Hematopoietic multipotent progenitor cell treated with erythropoietin and hydrocortisone succinate and interleukin-3 and kit ligand, for 6 days (in vitro differentiated cells): ENCODE data around the gene SCCPDH.

Experiments used
- DNase-seq: peaks from one replicate; pipeline ENCODE4 v3.0.0-alpha.2; 2015

The SCCPDH gene

DNA sequence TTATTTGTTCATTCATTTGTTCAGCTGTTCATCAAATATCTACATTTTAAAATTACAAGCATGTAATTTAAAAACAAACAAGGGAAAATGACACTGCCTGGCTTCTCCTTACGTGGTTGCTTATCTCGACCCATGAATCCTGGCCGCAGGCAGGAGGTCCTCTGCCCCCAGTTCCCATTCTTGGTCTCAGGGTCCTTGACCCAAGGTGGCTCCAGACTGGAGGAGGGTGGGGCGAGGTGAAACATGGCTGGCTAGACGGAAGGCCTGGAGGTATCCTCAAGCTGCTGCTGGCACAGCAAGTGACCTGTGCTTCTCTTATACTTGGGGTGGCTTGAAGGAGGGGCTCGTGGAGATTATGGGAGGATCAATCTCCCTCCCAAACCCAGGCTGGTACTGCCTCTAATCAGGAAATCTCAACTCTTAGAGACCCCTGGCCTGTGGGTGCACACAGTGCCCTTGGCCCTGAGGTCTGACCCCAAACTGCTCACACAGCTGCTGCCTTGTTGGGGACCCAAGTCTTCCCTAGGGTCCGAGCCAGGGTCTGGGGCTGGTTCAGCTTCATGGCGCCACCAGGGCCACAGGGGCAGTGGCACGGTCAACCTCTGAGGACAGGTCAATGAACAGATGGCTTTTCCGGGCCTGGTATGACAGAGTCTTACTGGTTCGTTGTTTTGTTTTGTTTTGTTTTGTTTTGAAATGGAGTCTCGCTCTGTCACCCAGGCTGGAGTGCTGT, 63.7 kb downstream of the SCCPDH start:
- DNase-seq: no peak

DNA sequence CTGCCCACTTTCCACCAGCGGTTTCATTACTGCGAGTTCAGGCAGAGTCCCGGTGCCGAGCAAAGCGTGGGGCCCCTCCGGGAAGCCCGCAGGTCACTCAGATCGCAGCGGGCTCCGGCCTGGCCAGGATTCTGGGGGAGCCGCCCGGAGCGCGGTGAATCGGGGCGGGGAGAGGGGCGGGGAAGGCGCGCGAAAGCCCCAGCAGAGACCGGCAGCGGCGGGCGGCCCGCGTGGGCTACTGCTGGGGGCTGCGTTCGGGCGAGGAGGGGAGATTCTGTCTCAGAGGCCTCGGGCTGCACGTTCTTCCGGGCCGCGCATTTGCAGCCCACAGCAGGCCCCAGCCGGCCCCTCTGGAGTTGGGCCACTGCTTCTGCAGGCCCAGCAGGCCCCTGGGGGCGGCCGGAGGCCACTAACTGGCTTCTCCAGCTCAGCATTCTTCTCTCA, 64.7 kb downstream of the SCCPDH start:
- DNase-seq: peak; percentile 21

DNA sequence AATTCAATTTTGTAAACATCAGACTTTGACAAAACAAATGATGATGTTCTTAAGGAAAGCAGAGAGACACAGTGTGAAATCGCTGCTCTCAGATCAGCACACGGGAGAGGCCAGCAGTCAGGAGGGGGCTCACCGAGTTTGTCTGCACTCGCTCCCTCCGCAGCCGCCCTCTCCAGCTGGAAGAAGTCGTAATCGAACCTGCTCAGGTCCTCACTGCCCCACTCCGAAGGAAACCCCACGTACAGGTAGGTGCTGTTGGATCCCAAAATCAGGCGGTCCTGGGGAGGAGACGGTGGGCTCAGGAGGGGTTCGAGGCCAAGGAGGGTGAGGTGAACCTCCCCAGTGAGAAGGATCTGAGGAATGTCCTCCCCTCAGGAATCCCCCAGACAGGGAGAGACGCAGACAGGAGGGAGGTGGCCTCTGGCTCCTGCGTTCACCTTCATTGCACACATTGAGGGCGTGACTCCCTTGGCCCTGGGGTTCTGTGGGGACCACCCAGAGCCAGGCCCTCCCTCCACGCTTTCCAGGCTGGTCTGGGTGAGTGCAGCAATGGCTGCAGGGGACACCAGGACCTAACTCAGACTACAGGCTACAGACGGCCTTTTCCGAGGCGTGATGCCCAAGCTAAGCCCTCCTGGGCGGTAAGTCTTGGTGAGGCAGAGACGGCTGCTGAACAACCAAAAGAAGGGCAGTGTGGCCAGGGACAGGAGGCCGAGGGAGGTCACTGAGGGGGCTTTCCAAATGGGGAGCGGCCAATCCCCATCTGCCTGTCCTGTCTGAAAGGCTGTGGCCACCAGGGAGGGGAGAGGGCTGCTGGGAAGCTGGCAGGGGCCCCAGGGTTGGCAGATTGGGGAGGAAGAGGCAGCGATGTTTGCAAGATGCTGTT, 65.5 kb downstream of the SCCPDH start:
- no peak for DNase-seq

DNA sequence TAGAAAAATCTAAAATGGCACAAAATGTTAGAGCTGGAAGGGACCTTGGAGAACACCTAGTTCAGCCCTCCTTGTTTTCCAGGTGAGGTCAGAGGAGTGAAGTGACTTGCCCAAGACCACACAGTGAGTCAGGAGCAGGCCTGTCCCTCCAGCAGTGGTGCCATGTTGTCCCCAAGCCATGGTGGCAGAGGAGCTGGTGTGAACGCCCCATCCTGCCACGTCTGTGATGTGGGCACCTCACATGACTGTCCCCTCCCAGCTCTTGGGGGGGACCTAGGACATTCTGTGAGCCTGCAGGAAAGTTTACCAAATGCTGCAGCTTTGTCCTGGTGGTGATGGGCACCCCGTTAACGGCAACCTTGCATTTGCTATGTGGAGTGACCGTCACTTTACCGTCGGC, 66.2 kb downstream of the SCCPDH start:
- DNase-seq: no peak

DNA sequence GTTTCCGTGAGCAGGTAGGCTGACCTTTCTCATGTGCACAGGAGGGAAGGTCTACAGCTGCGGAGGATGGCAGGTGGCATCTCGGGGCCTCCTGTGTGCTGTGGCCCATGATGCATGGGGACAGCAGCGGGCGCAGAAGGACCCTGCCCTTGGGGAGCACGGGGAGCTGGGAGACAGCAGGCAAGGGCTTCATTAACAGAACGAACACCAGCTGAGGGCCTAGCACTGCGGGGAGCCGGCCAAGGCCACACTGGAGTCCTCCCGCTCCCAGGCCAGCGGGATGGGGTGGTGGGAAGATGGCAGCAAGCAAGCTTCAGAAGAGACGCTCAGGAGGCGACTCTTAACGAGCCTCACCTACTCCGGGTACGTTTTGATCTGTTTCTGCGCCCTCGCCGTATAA, 66.6 kb downstream of the SCCPDH start:
- DNase-seq: no peak

DNA sequence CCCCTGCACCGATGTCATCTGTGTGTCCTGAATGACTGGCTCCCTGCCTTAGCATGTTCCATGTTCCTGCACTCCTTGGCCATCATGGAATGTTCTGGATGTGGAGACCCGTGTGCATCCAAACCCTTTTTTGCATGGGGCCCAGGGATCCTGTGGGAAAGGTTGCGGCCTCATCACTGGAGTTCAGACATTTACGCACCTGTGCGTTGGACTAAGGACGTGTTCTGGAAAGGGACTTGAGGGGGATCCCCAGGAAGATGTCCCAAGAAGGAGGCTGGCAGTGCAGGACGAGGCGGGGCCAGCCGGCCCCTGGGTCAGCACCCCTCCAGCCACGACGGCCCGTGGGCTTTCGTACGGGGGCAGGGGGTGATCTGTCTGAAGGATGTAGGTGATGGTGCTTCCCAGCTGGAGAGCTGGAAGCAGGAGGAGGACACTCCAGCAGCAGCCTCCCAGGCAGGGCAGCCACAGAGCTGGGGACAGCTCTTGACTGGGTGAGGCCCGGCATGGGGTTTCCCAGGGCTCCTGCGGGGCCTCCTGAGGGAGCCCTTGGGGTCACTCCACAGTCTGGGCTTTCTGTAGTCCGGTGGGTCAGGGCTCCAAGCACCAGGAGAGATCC, 67.2 kb downstream of the SCCPDH start:
- no peak for DNase-seq

DNA sequence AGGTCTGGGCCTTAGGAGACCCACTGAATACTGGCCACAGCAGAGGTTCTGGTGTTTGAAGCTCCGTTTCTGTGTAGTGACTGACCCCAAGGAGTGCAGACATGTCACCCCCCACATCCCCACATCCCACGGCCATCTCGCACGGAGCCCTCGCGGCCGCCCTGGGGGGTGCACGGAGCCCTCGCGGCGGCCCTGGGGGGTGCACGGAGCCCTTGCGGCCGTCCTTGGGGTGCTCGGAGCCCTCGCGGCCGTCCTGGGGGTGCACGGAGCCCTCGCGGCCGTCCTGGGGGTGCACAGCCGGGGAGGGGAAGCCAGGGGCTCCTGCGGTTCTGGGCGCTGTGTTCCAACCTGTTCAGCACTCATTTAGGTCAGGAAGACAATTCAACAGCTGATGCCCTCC, 68.4 kb downstream of the SCCPDH start:
- DNase-seq: no peak

DNA sequence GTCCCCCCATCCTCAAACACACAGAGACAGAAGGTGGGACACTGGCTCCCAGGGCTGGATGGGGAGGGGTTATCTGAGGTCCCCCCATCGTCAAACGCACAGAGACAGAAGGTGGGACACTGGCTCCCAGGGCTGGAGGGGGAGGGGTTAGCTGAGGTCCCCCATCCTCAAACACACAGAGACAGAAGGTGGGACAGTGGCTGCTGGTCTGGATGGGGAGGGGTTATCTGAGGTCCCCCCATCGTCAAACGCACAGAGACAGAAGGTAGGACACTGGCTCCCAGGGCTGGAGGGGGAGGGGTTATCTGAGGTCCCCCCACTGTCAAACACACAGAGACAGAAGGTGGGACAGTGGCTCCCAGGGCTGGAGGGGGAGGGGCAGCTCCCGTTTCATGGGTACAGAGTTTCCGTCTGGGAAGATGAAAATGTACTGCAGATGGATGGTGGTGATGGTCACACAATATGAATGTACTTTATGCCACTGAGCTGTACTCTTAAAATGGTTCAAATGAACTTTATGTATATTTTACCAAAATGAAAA, 69.2 kb downstream of the SCCPDH start:
- DNase-seq: no peak

DNA sequence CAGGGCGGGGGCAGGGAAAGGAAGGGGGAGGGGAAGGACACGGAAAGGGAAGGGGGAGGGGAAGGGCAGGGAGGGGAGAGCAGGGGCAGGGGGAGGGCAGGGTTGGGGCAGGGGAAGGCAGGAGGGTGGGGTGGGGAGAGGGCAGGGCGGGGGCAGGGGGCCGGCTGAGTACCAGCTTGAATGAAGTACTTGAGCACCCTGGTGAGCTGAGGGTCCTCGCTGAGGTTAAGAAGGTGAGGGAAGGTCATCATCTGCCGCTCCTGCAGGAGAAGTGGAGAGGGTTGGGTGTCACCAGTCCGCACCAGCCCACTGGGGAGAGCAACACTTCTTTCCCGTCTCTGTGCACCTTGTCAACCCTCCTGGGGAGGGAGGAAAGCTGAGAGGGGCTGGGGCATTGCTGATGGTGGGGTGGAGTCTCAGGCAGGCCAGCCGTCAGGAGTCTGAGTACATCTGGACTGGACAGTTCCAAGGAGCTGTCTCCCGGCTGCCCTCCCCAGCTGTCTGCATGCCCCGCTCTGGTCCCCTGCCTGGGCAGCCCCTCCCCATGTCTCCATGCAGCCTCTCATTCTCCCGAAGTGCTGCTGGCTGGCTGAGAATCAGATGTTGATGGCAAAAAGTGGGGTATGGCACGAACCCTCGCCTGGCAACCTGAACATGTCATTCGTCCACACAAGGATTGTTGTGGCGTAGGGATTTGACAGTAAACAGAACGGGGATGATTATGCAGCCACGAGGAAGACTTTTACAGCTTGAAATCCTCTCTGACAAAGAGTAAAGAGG, 70.0 kb downstream of the SCCPDH start:
- DNase-seq: no peak

DNA sequence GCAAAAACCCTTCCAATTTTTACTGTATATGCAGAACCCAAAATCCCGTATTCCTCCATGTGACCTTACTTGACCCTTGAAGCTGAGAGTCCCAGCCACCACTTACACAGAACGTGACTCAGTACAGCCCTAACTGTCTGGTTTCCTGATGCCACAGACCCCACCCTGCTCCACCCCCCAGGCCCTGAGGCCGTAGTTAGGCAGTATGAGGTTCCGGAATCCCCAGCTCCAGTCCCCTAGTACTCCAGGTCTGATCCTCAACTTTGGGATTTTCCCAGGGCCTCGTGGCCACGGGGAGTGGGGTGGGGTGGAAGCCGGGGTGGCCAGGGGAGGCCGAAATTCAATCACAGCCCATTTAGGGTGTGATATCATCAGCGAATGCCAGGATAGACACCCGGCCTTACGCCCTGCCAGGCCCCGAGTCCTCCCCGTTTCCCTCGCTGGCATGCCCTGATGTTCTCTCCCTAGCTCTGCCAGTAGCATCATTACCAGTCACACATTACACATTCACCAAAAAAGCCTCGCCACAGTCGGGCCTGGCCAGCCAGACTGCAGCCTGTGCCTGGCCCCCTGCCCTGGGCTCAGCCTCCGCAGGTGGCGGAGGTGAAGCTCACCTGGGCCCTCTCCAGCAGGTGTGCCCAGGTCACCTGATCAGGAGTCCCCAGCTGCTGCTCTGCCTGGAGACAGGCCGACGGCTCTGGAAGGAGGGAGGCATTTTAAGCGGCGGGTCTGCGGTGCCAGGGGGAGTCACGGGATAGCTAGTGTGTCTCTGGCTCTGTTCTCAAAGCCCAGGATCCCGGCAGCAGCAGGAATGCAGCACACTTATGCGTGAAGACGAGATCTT, 70.8 kb downstream of the SCCPDH start:
- peak; percentile 62 for DNase-seq

DNA sequence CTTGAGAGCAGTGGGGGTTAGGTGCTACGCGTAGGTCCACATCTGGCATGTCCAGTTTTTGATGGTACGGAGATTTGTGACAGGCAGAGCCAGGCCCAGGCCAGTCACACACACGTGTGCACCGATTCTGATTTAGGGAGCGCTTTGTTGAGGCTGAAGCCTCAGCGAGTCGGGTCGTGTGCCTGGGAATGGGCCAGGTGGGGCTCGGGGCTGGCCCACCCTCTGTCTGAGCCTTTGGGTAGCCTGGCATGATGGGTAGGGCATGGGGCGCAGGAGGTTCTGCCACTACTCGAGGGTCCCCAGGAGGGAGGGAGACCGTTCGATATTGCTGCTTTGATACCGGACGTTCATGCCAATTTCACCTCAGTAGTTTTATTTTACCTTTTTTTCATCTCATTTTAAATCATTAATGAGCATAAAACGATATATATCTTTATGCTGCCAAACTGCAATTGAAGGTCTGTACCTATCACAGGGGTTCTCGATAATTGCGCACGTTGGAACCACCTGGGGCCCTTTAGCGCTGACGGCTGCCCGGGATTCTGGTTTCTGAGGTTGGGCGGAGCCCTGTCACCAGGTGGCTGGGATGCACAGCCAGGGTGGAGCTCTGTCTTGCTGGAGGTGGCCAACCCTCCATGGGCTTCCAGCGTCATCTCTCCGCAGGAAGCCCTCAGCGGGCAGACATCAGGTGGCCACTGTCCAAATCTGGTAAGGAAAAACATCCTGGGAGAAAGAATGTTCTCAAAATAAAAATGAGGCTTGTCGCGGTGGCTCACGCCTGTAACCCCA, 71.9 kb downstream of the SCCPDH start:
- no peak for DNase-seq

DNA sequence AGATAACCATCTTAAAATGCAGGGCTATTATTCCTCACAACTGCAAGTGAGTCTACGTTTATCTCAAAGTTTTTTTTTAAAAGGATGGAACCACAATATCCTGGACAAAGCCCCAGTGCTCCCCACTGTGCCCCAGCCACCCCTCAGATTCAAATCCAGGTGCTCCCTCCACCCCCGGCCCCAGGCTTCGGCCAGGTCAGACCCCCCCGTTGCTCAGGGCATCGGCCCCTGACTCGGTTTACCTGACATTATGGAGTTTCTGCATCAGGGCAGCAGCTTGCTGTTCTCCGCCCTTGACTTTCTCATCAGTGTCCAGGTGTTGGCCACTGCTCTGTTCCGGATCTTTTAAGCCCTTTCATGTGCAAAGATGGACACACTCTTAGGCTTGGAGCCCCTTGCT, 72.9 kb downstream of the SCCPDH start:
- no peak for DNase-seq

DNA sequence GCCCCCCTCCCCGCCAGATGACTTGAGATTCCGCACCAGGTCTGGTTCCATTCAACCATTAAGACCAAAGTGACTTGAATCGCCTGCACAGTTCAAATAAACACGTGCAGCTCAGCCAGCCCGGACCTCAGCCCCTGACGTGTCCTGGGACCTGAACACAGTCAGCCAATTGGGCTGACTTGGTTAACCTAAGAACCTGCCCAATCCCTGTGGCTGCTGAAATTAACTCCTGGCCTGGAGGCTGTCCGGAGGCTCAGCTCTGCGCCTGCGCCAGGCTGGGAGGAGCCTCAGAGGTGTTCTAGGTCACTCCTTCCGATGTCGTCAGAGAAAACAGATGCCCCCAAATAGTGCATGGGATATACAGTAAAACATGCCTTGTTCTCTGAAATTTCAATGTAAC, 73.4 kb downstream of the SCCPDH start:
- DNase-seq: no peak

DNA sequence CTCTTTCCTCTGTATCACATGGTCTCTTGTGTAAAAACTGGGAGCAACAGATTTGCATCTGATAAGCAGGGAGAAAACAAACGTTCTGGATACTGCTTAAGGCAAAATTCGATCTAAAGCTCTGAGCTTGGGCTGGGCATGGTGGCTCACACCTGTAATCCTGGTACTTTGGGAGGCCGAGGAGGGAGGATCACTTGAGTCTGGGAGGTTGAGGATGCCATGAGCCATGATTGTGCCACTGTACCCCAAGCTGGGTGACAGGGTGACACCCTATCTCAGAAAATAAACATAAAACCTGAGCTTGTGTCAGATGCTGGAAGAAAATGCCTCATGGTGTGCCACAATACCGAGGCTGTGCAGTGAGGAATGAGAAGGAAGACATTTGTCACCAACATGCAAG, 73.9 kb downstream of the SCCPDH start:
- DNase-seq: no peak

DNA sequence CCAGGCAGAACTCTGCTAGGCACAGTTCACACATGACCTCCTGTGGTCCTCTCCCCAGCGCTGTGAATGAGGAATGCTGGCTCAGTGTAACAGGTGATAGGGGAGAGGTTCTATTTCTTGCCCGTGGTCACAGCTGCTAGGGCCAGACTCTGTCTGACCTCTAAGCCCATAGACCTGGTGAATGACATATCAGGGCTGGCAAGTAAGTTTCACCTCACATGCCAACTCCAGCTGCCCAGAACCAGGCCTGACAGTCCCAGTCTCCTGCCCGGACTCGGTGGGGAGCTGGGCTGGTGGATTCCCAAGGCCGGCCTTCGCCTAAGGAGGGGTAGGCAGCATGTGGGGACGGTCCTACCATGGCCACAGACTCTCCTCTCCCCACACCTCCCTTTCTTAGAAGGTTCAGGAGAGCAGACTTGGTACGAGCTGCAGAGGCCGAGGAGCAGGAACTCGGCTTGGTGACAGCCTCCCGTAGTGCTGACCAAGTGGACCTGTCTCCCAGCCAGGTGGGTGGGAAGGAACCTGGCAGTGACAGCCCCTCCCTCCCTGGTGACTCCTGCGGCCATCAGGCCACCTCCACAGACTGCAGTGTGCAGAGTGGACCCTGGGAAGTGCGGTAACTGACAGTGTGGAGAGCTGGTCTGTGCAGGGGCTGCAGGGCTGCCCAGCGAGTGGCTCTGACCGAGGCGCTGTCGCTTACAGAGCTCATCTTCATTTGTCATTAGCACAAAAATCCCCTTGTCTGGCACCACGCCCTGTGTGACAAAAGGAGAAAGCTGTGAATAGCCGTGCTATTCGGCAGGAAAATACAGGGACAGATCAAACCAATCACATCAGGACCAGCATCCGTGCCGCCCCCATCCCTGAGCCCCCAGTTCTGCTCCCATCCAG, 74.6 kb downstream of the SCCPDH start:
- DNase-seq: no peak

DNA sequence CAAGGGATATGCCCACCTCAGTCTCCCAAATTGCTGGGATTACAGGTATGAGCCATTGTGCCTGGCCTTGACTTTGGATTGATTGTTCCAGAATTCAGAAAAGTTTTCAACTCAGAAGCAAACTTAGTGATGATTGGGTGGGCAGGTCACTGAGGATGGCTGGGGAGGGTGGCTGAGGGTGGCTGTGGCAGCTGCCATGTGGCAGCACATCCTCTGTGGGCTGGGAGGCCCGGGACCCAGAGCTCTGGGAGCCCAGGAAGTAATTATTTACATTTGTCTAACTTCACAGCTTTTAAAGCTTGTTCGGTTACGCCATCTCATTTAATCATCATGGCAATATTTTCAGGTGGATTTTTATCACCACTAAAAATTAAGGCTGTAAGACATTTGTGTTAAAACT, 76.1 kb downstream of the SCCPDH start:
- no peak for DNase-seq

DNA sequence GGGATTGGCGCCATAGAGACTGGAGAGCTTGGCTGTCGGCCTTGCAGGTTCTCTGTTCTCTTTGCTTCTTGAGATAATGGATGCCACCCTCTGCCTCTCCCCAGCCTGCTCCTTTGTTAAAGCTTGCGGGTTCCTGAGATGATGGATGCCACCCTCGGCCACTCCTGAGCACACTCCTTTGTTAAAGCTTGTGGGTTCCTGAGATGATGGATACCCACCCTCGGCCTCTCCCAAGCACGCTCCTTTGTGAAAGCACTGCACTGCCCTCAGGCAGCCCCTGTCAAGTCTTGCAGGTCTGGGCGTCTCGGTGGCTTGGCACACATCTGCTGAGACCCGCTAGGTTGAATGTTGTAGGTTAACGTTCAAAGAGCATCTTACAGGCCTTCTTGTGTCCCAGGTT, 76.5 kb downstream of the SCCPDH start:
- DNase-seq: no peak

DNA sequence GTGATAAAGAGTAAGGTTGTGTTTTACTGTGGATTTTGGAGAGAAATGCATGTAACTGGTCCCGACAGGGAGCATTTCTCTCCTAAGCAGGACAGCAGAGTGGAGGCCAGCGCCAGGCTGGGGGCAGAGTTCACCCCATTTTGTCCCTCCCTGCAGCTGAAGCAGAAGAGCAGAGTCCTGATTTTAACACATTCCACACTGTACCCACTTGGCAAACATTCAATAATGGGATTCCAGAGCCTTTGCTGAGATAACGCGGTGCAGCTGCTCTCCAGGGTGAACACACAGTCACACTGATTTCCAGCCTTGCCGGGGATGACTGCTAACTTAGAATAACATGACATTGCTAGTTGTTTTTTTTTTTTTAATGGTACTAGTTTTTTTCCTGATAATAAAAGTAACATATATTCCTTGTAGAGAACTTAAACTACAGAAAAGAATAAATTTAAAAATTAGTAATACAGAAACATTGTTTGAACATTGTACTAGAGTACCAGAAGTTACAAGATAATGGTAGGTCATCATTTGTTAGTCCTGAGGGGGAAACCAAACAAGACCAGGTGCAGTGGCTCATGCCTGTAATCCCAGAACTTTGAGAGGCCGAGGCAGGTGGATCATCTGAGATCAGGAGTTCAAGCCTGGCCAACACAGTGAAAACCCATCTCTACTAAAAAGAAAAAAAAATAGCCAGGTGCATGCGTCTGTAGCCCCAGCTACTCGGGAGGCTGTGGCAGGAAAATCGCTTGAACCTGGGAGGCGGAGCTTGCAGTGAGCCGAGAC, 77.2 kb downstream of the SCCPDH start:
- no peak for DNase-seq

DNA sequence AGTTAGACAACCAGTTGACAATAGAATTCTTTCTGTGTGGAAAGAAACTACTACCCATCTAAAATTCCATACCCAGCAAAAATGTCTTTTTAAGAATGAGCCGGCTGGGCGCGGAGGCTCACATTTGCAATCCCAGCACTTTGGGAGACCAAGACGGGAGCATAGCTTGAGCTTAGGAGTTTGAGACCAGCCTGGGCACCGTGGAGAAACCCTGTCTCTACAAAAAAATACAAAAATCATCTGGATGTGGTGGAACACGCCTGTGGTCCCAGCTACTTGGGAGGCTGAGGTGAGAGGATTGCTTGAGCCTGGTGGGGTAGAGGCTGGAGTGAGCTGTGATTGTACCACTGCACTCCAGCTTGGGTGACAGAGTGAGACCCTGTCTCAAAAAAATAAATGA, 79.2 kb downstream of the SCCPDH start:
- DNase-seq: no peak
